NCI-H748 treated with DMSO at 0.1 percent for 48 hours (cell line): ENCODE data around the gene QKI.
A peak's percentile ranks its signal among the peaks of the same experiment; 100 is the strongest.

Source experiments
- DNase-seq: peaks from one replicate; lab custom pipeline; 2025; lab: John Stamatoyannopoulos, UW

The QKI gene

GRCh38 chr6:163532526-163533078 is 118.1 kb downstream of the QKI start:
- no peak for DNase-seq

- no peak for DNase-seq
Measured at GRCh38 chr6:163533443-163533842, 118.9 kb downstream of the QKI start.

GRCh38 chr6:163536770-163537169 is 122.3 kb downstream of the QKI start:
- no peak for DNase-seq

- DNase-seq: no peak
Measured at GRCh38 chr6:163538331-163538730, 123.8 kb downstream of the QKI start.

GRCh38 chr6:163539101-163539762 is 124.7 kb downstream of the QKI start:
- DNase-seq: no peak

DNA sequence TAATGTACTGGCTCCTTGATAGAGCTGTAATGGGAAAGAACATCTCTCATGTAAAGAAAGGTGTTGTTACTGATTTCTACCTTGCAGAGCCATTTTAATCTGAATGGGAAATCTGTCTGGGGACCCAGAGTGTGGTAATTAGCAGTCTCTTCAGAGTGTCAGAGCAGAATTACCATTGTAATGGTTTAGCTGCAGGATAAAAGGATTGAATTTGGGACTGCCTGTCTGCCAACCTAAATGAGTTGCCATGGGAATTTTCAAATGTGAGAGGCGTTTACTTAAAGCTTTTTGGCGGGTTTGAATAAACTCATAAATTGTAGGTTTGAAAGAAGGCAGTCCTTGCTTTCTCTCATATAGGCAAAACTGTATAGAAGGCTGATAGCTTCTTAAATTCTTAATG is 128.8 kb downstream of the QKI start:
- peak; percentile 39 for DNase-seq

DNA sequence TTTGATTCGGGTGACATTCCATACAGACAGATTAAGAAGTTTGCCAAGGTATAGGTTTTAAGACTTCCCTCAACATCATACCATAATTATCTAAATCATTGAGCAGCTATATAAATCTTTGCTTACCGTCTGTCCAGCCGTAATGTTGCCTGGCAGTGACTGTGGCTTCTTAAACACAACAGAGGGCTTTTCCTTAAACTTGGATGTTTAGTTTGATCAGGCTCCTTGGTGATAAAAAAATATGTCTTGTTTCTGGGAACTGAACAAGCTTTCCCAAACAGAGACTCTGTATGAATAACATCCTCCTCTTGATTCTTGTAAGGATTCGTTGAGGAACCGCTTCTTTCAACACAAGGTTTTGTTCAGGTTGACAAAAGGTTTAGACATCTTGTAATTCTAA is 130.9 kb downstream of the QKI start:
- no peak for DNase-seq

DNA sequence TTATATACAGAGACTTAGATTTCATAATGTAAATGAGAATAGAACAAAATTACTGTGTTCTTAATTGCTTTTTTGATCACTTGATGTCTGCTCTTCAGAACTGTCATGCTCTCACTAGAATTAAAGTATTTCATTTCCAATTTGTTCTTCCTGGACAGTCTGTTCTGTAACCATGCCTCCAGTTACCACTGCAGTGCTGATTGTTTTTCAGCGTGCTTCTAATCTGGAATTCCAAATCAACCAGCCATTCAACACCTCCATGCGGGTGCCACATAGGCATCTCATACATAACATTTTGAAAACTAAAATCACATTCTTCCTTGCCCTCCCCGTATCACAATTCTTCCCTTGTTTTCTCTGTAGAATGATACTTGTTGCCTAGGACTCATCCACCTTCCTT is 132.8 kb downstream of the QKI start:
- DNase-seq: no peak

GRCh38 chr6:163548624-163549023 is 134.1 kb downstream of the QKI start:
- DNase-seq: no peak

GRCh38 chr6:163554032-163554431 is 139.5 kb downstream of the QKI start:
- no peak for DNase-seq

GRCh38 chr6:163554663-163555062 is 140.1 kb downstream of the QKI start:
- peak; percentile 35 for DNase-seq

GRCh38 chr6:163559661-163560060 is 145.1 kb downstream of the QKI start:
- DNase-seq: no peak

GRCh38 chr6:163563318-163563717 is 148.8 kb downstream of the QKI start:
- DNase-seq: no peak

GRCh38 chr6:163564534-163564933 is 150.0 kb downstream of the QKI start:
- no peak for DNase-seq

- DNase-seq: no peak
Measured at GRCh38 chr6:163565140-163565539, 150.6 kb downstream of the QKI start.

DNA sequence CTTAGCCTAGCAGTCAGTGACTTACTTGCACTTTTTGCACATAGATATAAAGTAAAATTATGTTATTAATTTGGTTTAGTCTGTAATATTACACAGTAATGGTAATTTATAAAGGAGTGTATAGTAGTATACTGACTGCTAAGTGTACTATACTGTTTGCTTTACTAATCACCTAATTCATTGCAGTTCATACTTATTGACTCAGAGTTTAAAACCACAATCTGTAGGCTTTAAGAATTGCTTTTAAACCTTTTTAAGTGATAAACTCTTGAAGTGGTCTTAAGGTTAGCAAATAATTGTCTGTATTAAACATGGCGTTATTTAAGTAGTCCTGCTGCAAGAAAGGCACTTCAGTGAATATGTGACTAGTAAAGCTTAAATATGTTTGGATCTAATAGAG is 151.5 kb downstream of the QKI start:
- DNase-seq: no peak

GRCh38 chr6:163568275-163568674 is 153.8 kb downstream of the QKI start:
- no peak for DNase-seq

DNA sequence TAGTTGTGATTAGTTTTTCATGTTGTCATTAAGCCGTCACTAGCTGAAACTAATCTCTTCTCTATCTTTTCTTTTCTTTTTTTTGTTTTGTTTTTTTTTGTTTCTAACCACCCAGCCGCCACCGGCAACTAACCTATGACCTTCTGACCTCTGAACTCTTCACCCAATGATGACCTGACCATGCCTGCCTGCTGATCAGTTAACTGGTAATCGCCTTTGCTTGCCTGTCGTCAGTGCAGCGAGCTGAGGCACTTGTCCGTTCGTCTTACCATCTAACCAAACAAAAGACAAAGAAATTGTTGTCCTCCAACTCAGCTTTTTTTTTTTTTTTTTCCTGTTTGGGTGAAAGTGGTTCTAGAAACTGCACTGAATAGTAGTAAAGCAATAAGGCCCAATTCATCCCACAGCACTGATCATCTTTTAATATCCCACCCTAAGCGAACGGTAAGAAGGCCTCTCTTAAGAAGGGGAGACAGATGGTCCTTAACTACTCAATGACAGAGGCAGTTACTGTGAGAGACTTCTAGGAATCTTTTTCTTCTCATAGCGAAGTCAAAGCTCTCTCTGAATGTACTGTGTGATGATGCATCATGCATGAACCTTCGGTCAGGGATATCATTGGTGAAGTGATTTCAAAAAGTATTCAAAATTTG is 156.2 kb downstream of the QKI start:
- DNase-seq: no peak

GRCh38 chr6:163571730-163572129 is 157.2 kb downstream of the QKI start:
- DNase-seq: no peak

DNA sequence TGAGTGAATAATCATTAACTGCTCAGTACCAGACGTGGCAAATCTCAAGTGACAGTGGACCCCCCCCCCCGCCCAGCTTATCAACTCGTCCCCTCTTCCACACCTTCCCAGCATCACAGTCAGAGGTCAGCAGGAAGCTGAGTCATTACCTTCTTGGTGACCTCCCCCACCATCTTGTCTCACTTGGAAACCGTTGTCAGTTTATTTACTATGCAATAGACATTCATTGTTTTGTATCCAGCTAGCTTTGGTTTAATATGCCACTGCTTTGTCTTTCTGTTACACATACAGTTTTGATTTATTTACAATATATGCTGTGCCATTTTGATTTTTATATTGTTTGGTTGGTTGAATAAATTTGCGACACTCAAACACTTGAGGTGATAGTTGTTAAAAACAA is 158.1 kb downstream of the QKI start:
- DNase-seq: peak; percentile 45

DNA sequence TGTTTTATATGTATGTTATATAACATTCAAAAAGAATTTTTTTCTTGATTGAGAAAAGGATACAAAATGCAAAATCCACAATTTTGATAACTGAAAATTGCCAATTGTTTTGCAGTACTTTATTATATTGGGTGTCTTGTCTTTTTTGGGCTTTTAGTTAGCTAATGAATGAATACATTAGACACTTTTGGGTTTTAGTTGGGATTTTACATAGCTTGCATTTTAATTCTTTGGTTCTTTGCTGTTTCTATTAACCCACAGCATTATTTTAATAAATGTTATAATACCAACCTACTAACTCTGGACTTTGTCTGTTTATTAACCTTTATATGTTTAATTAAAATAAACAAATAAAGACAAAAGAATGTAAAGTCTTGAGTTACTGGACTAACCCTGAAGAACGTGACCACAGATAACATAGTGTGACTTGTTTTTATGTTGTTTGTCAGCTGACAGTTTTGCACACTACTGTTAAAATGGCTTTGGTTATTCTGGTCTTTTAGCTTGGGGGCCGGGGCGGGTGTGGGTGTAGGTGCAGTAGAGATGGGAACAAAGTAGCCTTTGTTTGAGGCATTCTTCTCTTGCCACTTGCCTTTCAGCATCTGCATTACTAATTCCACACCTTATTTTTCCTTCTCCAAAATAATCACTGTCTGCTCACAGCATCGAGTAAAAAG is 159.1 kb downstream of the QKI start:
- DNase-seq: no peak

- DNase-seq: no peak
Measured at GRCh38 chr6:163576114-163576513, 161.6 kb downstream of the QKI start.

GRCh38 chr6:163577404-163577803 is 162.9 kb downstream of the QKI start:
- DNase-seq: peak; percentile 38
